MM.1S (cell line): ENCODE results near the gene ARHGEF40.

ENCODE experiments used
- DNase-seq: peaks from one replicate; pipeline ENCODE4 v3.0.0-alpha.2; 2015
- H2AFZ ChIP-seq: fragments of 300-600 bp; sonication (generic); 2 replicates; pipeline ENCODE4 v1.6.0; 2016; ENCODE audit warnings: antibody characterized with exemption, low read length
- H3F3A ChIP-seq: fragments of 300-600 bp; sonication (generic); 2 replicates; pipeline ENCODE4 v1.6.1; 2016; ENCODE audit warnings: mild to moderate bottlenecking, antibody characterized with exemption, low read length, moderate library complexity, mixed read lengths; ENCODE audit not compliant: insufficient read depth
- H3K27ac ChIP-seq: fragments of 300-600 bp; sonication (generic); 2 replicates; pipeline ENCODE4 v1.5.1; 2016; ENCODE audit warnings: mild to moderate bottlenecking, low read length
- H3K27me3 ChIP-seq: fragments of 300-600 bp; sonication (generic); replicated peaks from 2 replicates; pipeline ENCODE4 v1.6.0; 2016; ENCODE audit warnings: low read length; ENCODE audit not compliant: insufficient read depth
- H3K36me3 ChIP-seq: fragments of 300-600 bp; sonication (generic); replicated peaks from 2 replicates; pipeline ENCODE4 v1.6.1; 2016; ENCODE audit warnings: mild to moderate bottlenecking, low read length, mixed read lengths; ENCODE audit not compliant: insufficient read depth
- H3K4me1 ChIP-seq: fragments of 300-600 bp; sonication (generic); 2 replicates; pipeline ENCODE4 v1.6.1; 2016; ENCODE audit warnings: low read length, mixed read lengths
- H3K4me2 ChIP-seq: fragments of 300-600 bp; sonication (generic); 2 replicates; pipeline ENCODE4 v1.6.0; 2016; ENCODE audit warnings: low read depth, low read length
- H3K4me3 ChIP-seq: fragments of 300-600 bp; sonication (generic); 2 replicates; pipeline ENCODE4 v1.5.1; 2016; ENCODE audit warnings: low read length, mixed read lengths
- H3K79me2 ChIP-seq: fragments of 300-600 bp; sonication (generic); 2 replicates; pipeline ENCODE4 v1.6.1; 2016; ENCODE audit warnings: mixed run types, low read length, mixed read lengths
- H3K9ac ChIP-seq: fragments of 300-600 bp; sonication (generic); 2 replicates; pipeline ENCODE4 v1.6.1; 2016; ENCODE audit warnings: low read length, mixed read lengths
- H3K9me2 ChIP-seq: fragments of 300-600 bp; sonication (generic); replicated peaks from 2 replicates; pipeline ENCODE4 v1.6.1; 2016; ENCODE audit warnings: mild to moderate bottlenecking, low read length, mixed read lengths; ENCODE audit not compliant: insufficient read depth
- H3K9me3 ChIP-seq: fragments of 300-600 bp; sonication (generic); replicated peaks from 2 replicates; pipeline ENCODE4 v1.6.1; 2016; ENCODE audit warnings: mild to moderate bottlenecking, low read length, mixed read lengths; ENCODE audit not compliant: insufficient read depth
- H4K20me1 ChIP-seq: fragments of 300-600 bp; sonication (generic); 2 replicates; pipeline ENCODE4 v1.6.1; 2016; ENCODE audit warnings: mild to moderate bottlenecking, low read length, moderate library complexity, mixed read lengths; ENCODE audit not compliant: insufficient read depth
- CTCF ChIP-seq: fragments of 300-600 bp; sonication (generic); IDR thresholded peaks from 2 replicates; pipeline ENCODE4 v1.5.1; 2016; ENCODE audit warnings: antibody characterized with exemption, low read length, mixed read lengths
- EZH2 ChIP-seq: fragments of 300-600 bp; sonication (generic); optimal IDR thresholded peaks from 2 replicates; pipeline ENCODE3; 2017; ENCODE audit warnings: low read depth, mild to moderate bottlenecking, antibody characterized with exemption, low read length, mixed read lengths
- EZH2phosphoT487 ChIP-seq: fragments of 300-600 bp; sonication (generic); IDR thresholded peaks from 2 replicates; pipeline ENCODE4 v1.6.1; 2018; ENCODE audit warnings: antibody characterized with exemption, low read length

ARHGEF40 gene

GRCh38 chr14:21089271-21089670 lies 19.2 kb downstream of the ARHGEF40 start:
- no peaks in the 10 kb centered on the region for H3K9me2 ChIP-seq
- no peaks in the 10 kb centered on the region for H4K20me1 ChIP-seq
- no peaks in the 10 kb centered on the region for H3F3A ChIP-seq
- H3K4me2 ChIP-seq, result no peak overlapping the region
- no peaks in the 10 kb centered on the region for H3K9me3 ChIP-seq
- TF ChIP-seq EZH2, result no peak
- no peak for TF ChIP-seq EZH2phosphoT487
- TF ChIP-seq CTCF, result no peak
- H3K79me2 ChIP-seq, result no peaks in the 10 kb centered on the region
- no peaks in the 10 kb centered on the region for H3K27me3 ChIP-seq
- no peak overlapping the region for H2AFZ ChIP-seq
- DNase-seq, result no peak
- no peaks in the 10 kb centered on the region for H3K36me3 ChIP-seq
- H3K4me3 ChIP-seq, result no peak overlapping the region
- no peak overlapping the region for H3K9ac ChIP-seq
- H3K4me1 ChIP-seq, result no peaks in the 10 kb centered on the region
- no peak overlapping the region for H3K27ac ChIP-seq

- H3F3A ChIP-seq, result no peaks in the 10 kb centered on the region
- TF ChIP-seq EZH2 (no peak), CTCF (no peak), EZH2phosphoT487 (no peak)
- H3K9ac ChIP-seq, result no peak overlapping the region
- H3K27ac ChIP-seq, result no peak overlapping the region
- no peak overlapping the region for H3K4me2 ChIP-seq
- H2AFZ ChIP-seq, result no peak overlapping the region
- no peaks in the 10 kb centered on the region for H4K20me1 ChIP-seq
- no peaks in the 10 kb centered on the region for H3K36me3 ChIP-seq
- H3K4me3 ChIP-seq, result no peak overlapping the region
- H3K79me2 ChIP-seq, result no peaks in the 10 kb centered on the region
- H3K9me2 ChIP-seq, result no peaks in the 10 kb centered on the region
- DNase-seq, result no peak
- H3K27me3 ChIP-seq, result no peaks in the 10 kb centered on the region
- no peaks in the 10 kb centered on the region for H3K9me3 ChIP-seq
- H3K4me1 ChIP-seq, result no peaks in the 10 kb centered on the region
These were observed 19.7 kb downstream of the ARHGEF40 start for GRCh38 chr14:21089877-21090193.

DNA sequence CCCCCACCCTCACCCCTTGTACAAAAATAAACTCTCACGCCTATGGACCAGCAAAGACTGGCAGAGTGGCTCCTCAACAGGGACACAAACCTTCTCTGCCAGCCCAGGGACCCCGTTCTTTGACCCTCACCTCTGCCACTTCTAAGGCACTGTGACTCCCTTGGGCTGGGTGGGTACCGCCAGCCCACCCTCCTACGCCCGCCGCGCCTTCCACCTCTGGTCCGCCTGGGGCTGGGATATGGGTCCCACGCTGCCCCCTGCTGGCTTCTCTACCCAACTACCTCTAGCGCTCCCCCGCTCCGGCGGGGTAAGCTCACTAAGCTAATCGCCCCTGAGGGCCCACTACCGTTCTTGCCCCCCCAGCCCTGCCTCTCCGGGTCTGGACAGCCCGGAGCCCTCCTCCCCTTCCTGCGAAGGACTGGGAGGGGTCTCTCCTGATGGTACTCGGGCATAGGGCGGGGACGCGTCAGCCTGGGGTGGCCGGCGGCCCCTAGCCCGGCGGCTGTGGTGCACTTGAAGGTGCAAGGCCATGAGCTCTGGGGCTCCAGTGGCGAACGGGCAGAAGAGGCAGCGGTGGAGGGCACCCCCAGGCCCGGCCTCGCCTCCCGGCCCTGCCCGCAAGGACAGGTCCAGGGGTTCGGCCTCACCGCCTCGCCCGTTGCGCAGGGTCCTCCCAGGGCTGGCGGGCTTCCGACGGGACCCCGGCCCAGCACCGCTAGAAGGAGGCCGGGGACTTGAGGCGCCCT lies 20.3 kb downstream of the ARHGEF40 start:
- Histone ChIP-seq H3F3A (no peaks in the 10 kb centered on the region), H3K9me2 (no peaks in the 10 kb centered on the region), H3K9me3 (no peaks in the 10 kb centered on the region), H3K27ac (no peak overlapping the region), H3K4me3 (no peak overlapping the region), H3K27me3 (no peaks in the 10 kb centered on the region), H2AFZ (no peak overlapping the region), H4K20me1 (no peaks in the 10 kb centered on the region), H3K36me3 (no peaks in the 10 kb centered on the region), H3K79me2 (no peaks in the 10 kb centered on the region), H3K4me1 (no peaks in the 10 kb centered on the region), H3K4me2 (no peak overlapping the region), H3K9ac (no peak overlapping the region)
- TF ChIP-seq CTCF (peak; percentile 27; the same call in 1 of the 2 replicates), EZH2phosphoT487 (no peak), EZH2 (no peak)
- DNase-seq, result no peak
